ENCODE data around the gene TTYH1. TPM values are rescaled to one million over a fixed set of nuclear protein-coding genes. Genes with fewer than 3 reads are reported as not detected.

The TTYH1 gene
- total RNA-seq, 4 donors from 2014 or later: 0.63 to 17.8 (median 10.8) TPM

- intact Hi-C loops (cut with DNase I; ENCODE audit: low total_unique reads): no loop called here
- WGBS, 2 donors: 64 to 66% methylated on average over 4 of the region's 4 CpGs
Observed at GRCh38 chr19:54383330-54383729, 31.9 kb upstream of the TTYH1 start.

GRCh38 chr19:54387991-54388801 is 27.1 kb upstream of the TTYH1 start:
- TF ChIP-seq CTCF (IDR thresholded peaks at IDR 0.05): no peak
- no peak for TF ChIP-seq POLR2A (IDR thresholded peaks at IDR 0.05)
- DNase-seq (ENCODE audit: low spot score in 2 of 2): no peak
- no peak overlapping the region for H3K4me3 ChIP-seq (ENCODE audit: low read depth, poor library complexity, severe bottlenecking)
- WGBS, 2 donors: 3 to 5% methylated on average over 36 of the region's 36 CpGs
- intact Hi-C loops (cut with DNase I; ENCODE audit: low total_unique reads): no loop called here

More at GRCh38 chr19:54383330-54383729, 31.9 kb upstream of the TTYH1 start:
- no peak for DNase-seq (ENCODE audit: low spot score in 2 of 2)
- TF ChIP-seq CTCF (IDR thresholded peaks at IDR 0.05) (no peak), POLR2A (IDR thresholded peaks at IDR 0.05) (no peak)
- no peak overlapping the region for H3K4me3 ChIP-seq (ENCODE audit: low read depth, poor library complexity, severe bottlenecking)

- WGBS, 2 donors: 37 to 44% methylated on average over 9 of the region's 9 CpGs
- TF ChIP-seq POLR2A (IDR thresholded peaks at IDR 0.05): no peak
- H3K4me3 ChIP-seq (ENCODE audit: low read depth, poor library complexity, severe bottlenecking): no peak overlapping the region
- DNase-seq (ENCODE audit: low spot score in 2 of 2): no peak
- intact Hi-C loops (cut with DNase I; ENCODE audit: low total_unique reads): no loop called here
Observed at GRCh38 chr19:54388802-54389139, 26.5 kb upstream of the TTYH1 start.

GRCh38 chr19:54389553-54389952 is 25.7 kb upstream of the TTYH1 start:
- WGBS, 2 donors: 61 to 70% methylated on average over 4 of the region's 4 CpGs
- TF ChIP-seq CTCF (IDR thresholded peaks at IDR 0.05) (no peak), POLR2A (IDR thresholded peaks at IDR 0.05) (no peak)
- DNase-seq (ENCODE audit: low spot score in 2 of 2): no peak
- no peak overlapping the region for H3K4me3 ChIP-seq (ENCODE audit: low read depth, poor library complexity, severe bottlenecking)
- intact Hi-C loops (cut with DNase I; ENCODE audit: low total_unique reads): no loop called here

GRCh38 chr19:54390942-54391577 is 24.2 kb upstream of the TTYH1 start:
- intact Hi-C loops (cut with DNase I; ENCODE audit: low total_unique reads): no loop called here
- TF ChIP-seq CTCF (IDR thresholded peaks at IDR 0.05) (peak in 1 of 3 donors; percentile 37), POLR2A (IDR thresholded peaks at IDR 0.05) (no peak)
- H3K4me3 ChIP-seq (ENCODE audit: low read depth, poor library complexity, severe bottlenecking): no peak overlapping the region
- 27 to 30% methylated on average over 7 of the region's 7 CpGs for WGBS, 2 donors
- DNase-seq (ENCODE audit: low spot score in 2 of 2): no peak

GRCh38 chr19:54391589-54392061 is 23.6 kb upstream of the TTYH1 start:
- intact Hi-C loops (cut with DNase I; ENCODE audit: low total_unique reads): no loop called here
- H3K4me3 ChIP-seq (ENCODE audit: low read depth, poor library complexity, severe bottlenecking): no peak overlapping the region
- DNase-seq (ENCODE audit: low spot score in 2 of 2): no peak
- no peak for TF ChIP-seq POLR2A (IDR thresholded peaks at IDR 0.05)
- no peak for TF ChIP-seq CTCF (IDR thresholded peaks at IDR 0.05)
- WGBS, 2 donors: 30 to 34% methylated on average over 4 of the region's 4 CpGs
